Endothelial cell of umbilical vein (primary cell): ENCODE measurements around the gene R3HDM2. TPM values are rescaled to one million over a fixed set of nuclear protein-coding genes. Genes with fewer than 3 reads are reported as not detected.

Source experiments
- BruUV-seq: library from RNA; stranded (reverse); fragments of 400-500 nt; replicated peaks from 2 replicates; lab custom pipeline; 2021; lab: Mats Ljungman, UMichigan
- CTCF ChIA-PET: fragments of 300-600, 350-600 bp; sonication (Branson Sonifier 250); formaldehyde crosslinking; loops from one replicate; lab custom pipeline; 2021; ENCODE audit warnings: antibody characterized with exemption, inconsistent platforms; lab: Charles Lee
- POLR2A ChIA-PET: fragments of 300-600, 350-600 bp; sonication (Branson Sonifier 250); formaldehyde crosslinking; loops from one replicate; lab custom pipeline; 2021; ENCODE audit warnings: antibody characterized with exemption, inconsistent platforms; lab: Charles Lee
- DNase-seq: peaks from one replicate; pipeline ENCODE4 v3.0.0-alpha.2; 2011; ENCODE audit warnings: low read depth, low spot score
- FAIRE-seq: peaks from 2 replicates; lab custom pipeline; 2011; peaks lifted over from hg19 to GRCh38; lab: Jason Lieb, UNC
- H2AFZ ChIP-seq: 2 replicates; pipeline ENCODE4 v1.6.0; 2012; ENCODE audit warnings: low read depth, low read length, control low read depth, inconsistent platforms
- H3K27ac ChIP-seq: 2 replicates; pipeline ENCODE4 v1.5.1; 2011; ENCODE audit warnings: low read depth, mild to moderate bottlenecking, control low read depth, low read length, moderate library complexity; ENCODE audit not compliant: insufficient read depth
- H3K27me3 ChIP-seq, 2 experiments: 2 replicates each; pipeline versions ENCODE4 v1.6.0 to v1.6.1; 2011; ENCODE audit warnings: low read length in 2 of 2, mixed read lengths in 1 of 2; ENCODE audit not compliant: control insufficient read depth in 2 of 2, insufficient read depth in 2 of 2
- H3K36me3 ChIP-seq, 2 experiments: 2 replicates in 1 of 2; 3 replicates in 1 of 2; pipeline ENCODE4 v1.5.1; 2011; ENCODE audit warnings: low read length in 2 of 2, mild to moderate bottlenecking in 1 of 2, moderate library complexity in 1 of 2; ENCODE audit not compliant: control insufficient read depth in 2 of 2, insufficient read depth in 2 of 2; ENCODE audit errors: extremely low read depth in 1 of 2
- H3K4me1 ChIP-seq: 3 replicates; pipeline ENCODE4 v1.5.1; 2011; ENCODE audit warnings: mild to moderate bottlenecking, low read length; ENCODE audit not compliant: control insufficient read depth, insufficient read depth; ENCODE audit errors: extremely low read depth
- H3K4me2 ChIP-seq: 2 replicates; pipeline ENCODE4 v1.6.1; 2011; ENCODE audit warnings: low read length, control low read depth, mixed read lengths; ENCODE audit not compliant: insufficient read depth
- H3K4me3 ChIP-seq, 3 experiments: fragments of 200-600 bp in 1 of 3; sonication (generic), shearing (Covaris generic) in 1 of 3; replicated peaks in 1 of 3; 2 replicates each; pipeline ENCODE4 v1.5.1; 2011 to 2016; ENCODE audit warnings: control low read depth in 3 of 3, low read length in 3 of 3, mild to moderate bottlenecking in 2 of 3, inconsistent platforms in 1 of 3, low read depth in 1 of 3, moderate library complexity in 1 of 3; ENCODE audit not compliant: insufficient read depth in 1 of 3
- H3K79me2 ChIP-seq: 2 replicates; pipeline ENCODE4 v1.6.0; 2012; ENCODE audit warnings: low read length, inconsistent platforms; ENCODE audit not compliant: control insufficient read depth, insufficient read depth
- H3K9ac ChIP-seq: replicated peaks from 2 replicates; pipeline ENCODE3; 2011; ENCODE audit warnings: low read length, control low read depth; ENCODE audit not compliant: insufficient read depth; ENCODE audit errors: extremely low read depth
- H3K9me1 ChIP-seq: replicated peaks from 3 replicates; pipeline ENCODE4 v1.6.0; 2011; ENCODE audit warnings: mild to moderate bottlenecking, low read length; ENCODE audit not compliant: control insufficient read depth, insufficient read depth; ENCODE audit errors: extremely low read depth
- H3K9me3 ChIP-seq: replicated peaks from 2 replicates; pipeline ENCODE4 v1.5.1; 2012; ENCODE audit warnings: low read length, inconsistent platforms; ENCODE audit not compliant: control insufficient read depth, insufficient read depth
- H4K20me1 ChIP-seq: replicated peaks from 2 replicates; pipeline ENCODE3; 2011; ENCODE audit warnings: mild to moderate bottlenecking, low read length; ENCODE audit not compliant: control insufficient read depth, insufficient read depth; ENCODE audit errors: extremely low read depth
- EZH2 ChIP-seq: IDR thresholded peaks from 2 replicates; pipeline ENCODE4 v1.6.1; 2012; ENCODE audit warnings: borderline replicate concordance, low read depth, mild to moderate bottlenecking, moderate library complexity, low read length, inconsistent platforms; ENCODE audit not compliant: severe bottlenecking
- FOS ChIP-seq: IDR thresholded peaks from 2 replicates; pipeline ENCODE4 v1.6.1; 2011; ENCODE audit warnings: mild to moderate bottlenecking, low read length, moderate library complexity, borderline replicate concordance; ENCODE audit not compliant: insufficient read depth
- GATA2 ChIP-seq: IDR thresholded peaks from 2 replicates; pipeline ENCODE4 v1.7.0; 2011; ENCODE audit warnings: low read depth, mild to moderate bottlenecking, moderate library complexity, mixed read lengths, low read length; ENCODE audit not compliant: insufficient read length, insufficient read depth
- JUN ChIP-seq: IDR thresholded peaks from 2 replicates; pipeline ENCODE4 v1.6.1; 2011; ENCODE audit warnings: borderline replicate concordance, low read depth; ENCODE audit not compliant: insufficient read length, insufficient read depth
- MYC ChIP-seq: IDR thresholded peaks from one replicate; pipeline ENCODE4 v1.6.1; 2011; ENCODE audit warnings: mild to moderate bottlenecking, low read depth, low read length
- POLR2A ChIP-seq: IDR thresholded peaks from 2 replicates; pipeline ENCODE4 v1.6.1; 2012; ENCODE audit warnings: low read depth, mild to moderate bottlenecking, control low read depth, low read length
- POLR2AphosphoS5 ChIP-seq: IDR thresholded peaks from 2 replicates; pipeline ENCODE4 v1.6.1; 2012; ENCODE audit warnings: low read depth, mild to moderate bottlenecking, control low read depth, low read length, moderate library complexity; ENCODE audit not compliant: insufficient read depth
- dilution Hi-C: fragments of 300-500 bp; cut with MboI; formaldehyde crosslinking; loops from one replicate; pipeline ENCODE4 v1.15.0; 2019; ENCODE audit warnings: low sequenced_read_pairs; ENCODE audit not compliant: extremely low pct_ligation_motif_present
- intact Hi-C: fragments of 100-400 bp; cut with micrococcal nuclease; formaldehyde crosslinking; loops from one replicate; pipeline ENCODE4 v1.10.0; 2022
- polyA plus RNA-seq, 4 experiments: library from polyadenylated mRNA; depleted of rRNA in 3 of 4; stranded (reverse) in 3 of 4; unstranded in 1 of 4; fragments of >200 nt; gene quantifications; 2 replicates each; pipeline versions ENCODE4 v1.2.1 to v1.2.3, GENCODE V29; 2011 to 2012; ENCODE audit warnings: missing spikeins in 1 of 4
- total RNA-seq: library from RNA; stranded (reverse); gene quantifications from 2 replicates; pipeline ENCODE4 v1.2.3, GENCODE V29; 2021
- TF ChIP-seq, protein P1 (sequence below): IDR thresholded peaks from 2 replicates; pipeline ENCODE4 v1.6.1; 2011; ENCODE audit not compliant: insufficient read depth, insufficient read length
- TF ChIP-seq, protein P2 (sequence below), 2 donors: IDR thresholded peaks; 1 replicate in 1 of 2; 2 replicates in 1 of 2; pipeline ENCODE4 v1.5.1; 2011; ENCODE audit warnings: low read length in 2 of 2, mild to moderate bottlenecking in 2 of 2, moderate library complexity in 2 of 2, control low read depth in 1 of 2, inconsistent platforms in 1 of 2, low read depth in 1 of 2; ENCODE audit not compliant: insufficient read depth in 1 of 2; ENCODE audit errors: extremely low read depth in 1 of 2

Gene R3HDM2
- total and polyA plus RNA-seq, 2 donors (not counting 3 experiments of a cell fraction or from before 2014, with no cell fraction given): 26.1 to 31.3 TPM

GRCh38 chr12:57470970-57471656, 40.3 kb upstream of the R3HDM2 start:
- Histone ChIP-seq H3K9me1 (no peaks in the 10 kb centered on the region), H3K4me2 (no peak overlapping the region), H3K9me3 (no peaks in the 10 kb centered on the region), H2AFZ (no peak overlapping the region), H3K27me3 (peaks cover 48 to 55% of the 10 kb centered on the region in 2 experiments), H3K9ac (no peak overlapping the region), H3K4me1 (peaks cover 4% of the 10 kb centered on the region), H3K27ac (no peak overlapping the region), H3K36me3 (no peaks in the 10 kb centered on the region), H3K4me3 (no peak overlapping the region), H3K79me2 (no peaks in the 10 kb centered on the region), H4K20me1 (no peaks in the 10 kb centered on the region)
- CTCF ChIA-PET: interaction anchor here (1.5 to 4.0 kb wide), 2 partner anchors 8 to 12 kb away, joined by 4 to 17 read pairs; partner anchors contain the start of gene GLI1
- FAIRE-seq (peak; percentile 21), DNase-seq (no peak)
- POLR2A ChIA-PET: no interaction called here
- no TSS peak for BruUV-seq
- intact Hi-C loops (no loop called here), dilution Hi-C loops (no loop called here)
- TF ChIP-seq EZH2 (no peak), JUN (no peak), MYC (no peak), POLR2AphosphoS5 (no peak), GATA2 (no peak), POLR2A (no peak), FOS (no peak)
- TF ChIP-seq, protein P1, sequence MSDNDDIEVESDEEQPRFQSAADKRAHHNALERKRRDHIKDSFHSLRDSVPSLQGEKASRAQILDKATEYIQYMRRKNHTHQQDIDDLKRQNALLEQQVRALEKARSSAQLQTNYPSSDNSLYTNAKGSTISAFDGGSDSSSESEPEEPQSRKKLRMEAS: no peak
- TF ChIP-seq, protein P2, sequence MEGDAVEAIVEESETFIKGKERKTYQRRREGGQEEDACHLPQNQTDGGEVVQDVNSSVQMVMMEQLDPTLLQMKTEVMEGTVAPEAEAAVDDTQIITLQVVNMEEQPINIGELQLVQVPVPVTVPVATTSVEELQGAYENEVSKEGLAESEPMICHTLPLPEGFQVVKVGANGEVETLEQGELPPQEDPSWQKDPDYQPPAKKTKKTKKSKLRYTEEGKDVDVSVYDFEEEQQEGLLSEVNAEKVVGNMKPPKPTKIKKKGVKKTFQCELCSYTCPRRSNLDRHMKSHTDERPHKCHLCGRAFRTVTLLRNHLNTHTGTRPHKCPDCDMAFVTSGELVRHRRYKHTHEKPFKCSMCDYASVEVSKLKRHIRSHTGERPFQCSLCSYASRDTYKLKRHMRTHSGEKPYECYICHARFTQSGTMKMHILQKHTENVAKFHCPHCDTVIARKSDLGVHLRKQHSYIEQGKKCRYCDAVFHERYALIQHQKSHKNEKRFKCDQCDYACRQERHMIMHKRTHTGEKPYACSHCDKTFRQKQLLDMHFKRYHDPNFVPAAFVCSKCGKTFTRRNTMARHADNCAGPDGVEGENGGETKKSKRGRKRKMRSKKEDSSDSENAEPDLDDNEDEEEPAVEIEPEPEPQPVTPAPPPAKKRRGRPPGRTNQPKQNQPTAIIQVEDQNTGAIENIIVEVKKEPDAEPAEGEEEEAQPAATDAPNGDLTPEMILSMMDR (IDR thresholded peaks at IDR 0.05; ENCODE audit: extremely low read depth in 1 of 2, insufficient read depth in 1 of 2, low read depth in 1 of 2, low read length in 2 of 2): no peak
